ENCODE measurements around the gene BLOC1S5.

DNA sequence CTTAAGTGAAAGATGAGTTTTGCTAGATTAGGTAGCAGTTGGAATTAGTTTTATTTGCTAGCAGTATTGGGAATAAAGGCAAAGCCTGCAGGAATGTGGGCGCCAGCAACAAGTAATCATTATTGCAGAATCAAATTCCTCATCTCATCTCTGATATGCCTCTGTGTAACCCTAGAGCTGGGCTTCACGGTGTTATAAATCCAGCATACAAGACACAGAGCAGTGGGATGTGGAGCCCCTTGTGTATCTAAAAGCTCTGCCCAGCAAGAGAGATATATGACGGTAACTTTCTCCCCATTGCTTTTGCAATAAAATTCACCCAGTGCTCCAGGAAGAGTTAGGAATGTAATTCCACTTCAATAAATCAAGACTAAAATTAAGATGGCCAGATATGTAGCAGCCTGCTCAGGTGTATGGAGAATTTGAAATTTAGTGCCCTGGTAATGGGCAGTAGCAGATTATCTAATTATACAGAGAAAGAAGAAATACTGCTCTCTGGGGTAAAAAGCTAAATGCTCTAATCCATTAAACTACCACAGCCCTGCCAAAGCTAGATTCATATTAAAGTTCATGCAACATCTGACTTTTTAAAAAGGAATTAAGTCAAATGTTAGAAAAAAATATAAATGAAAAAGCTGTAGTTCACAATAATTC lies 5.6 kb upstream of the BLOC1S5 start:
- TF ChIP-seq CTCF (conservative IDR thresholded peaks at IDR 0.05; ENCODE audit: low read depth, low read length): no peak
- TF ChIP-seq EZH2phosphoT487 (IDR thresholded peaks at IDR 0.05; ENCODE audit: borderline replicate concordance, low read length): no peak
- no peak for TF ChIP-seq EZH2 (IDR thresholded peaks at IDR 0.05; ENCODE audit: low read length, unreplicated experiment)
